GM19239 (cell line): Measurements from ENCODE around the gene IFI27L2.

Experiments
- DNase-seq: peaks from one replicate; pipeline ENCODE4 v3.0.0; 2011; ENCODE audit warnings: low spot score; ENCODE audit not compliant: insufficient read length
- FAIRE-seq: peaks from 2 replicates; lab custom pipeline; 2011; peaks lifted over from hg19 to GRCh38; lab: Jason Lieb, UNC

IFI27L2 gene

GRCh38 chr14:94110552-94111181, 18.7 kb downstream of the IFI27L2 start, which contains the start of gene IFI27:
Gene IFI27, plus strand, starts transcription at chr14:94110736.
- FAIRE-seq, result no peak

GRCh38 chr14:94109915-94110250, 19.5 kb downstream of the IFI27L2 start:
- FAIRE-seq, result no peak
- DNase-seq, result no peak

More at GRCh38 chr14:94110552-94111181, 18.7 kb downstream of the IFI27L2 start, which contains the start of gene IFI27:
- DNase-seq, result no peak

- no peak for DNase-seq
- no peak for FAIRE-seq
Observed at GRCh38 chr14:94104731-94105130, 24.7 kb downstream of the IFI27L2 start.

- no peak for DNase-seq
- no peak for FAIRE-seq
Observed at GRCh38 chr14:94103554-94104150, 25.8 kb downstream of the IFI27L2 start.

- DNase-seq (no peak), FAIRE-seq (no peak)
Observed at GRCh38 chr14:94102768-94103482, 26.5 kb downstream of the IFI27L2 start.

- DNase-seq (no peak), FAIRE-seq (no peak)
Observed at GRCh38 chr14:94101748-94102147, 27.7 kb downstream of the IFI27L2 start.

GRCh38 chr14:94100847-94101246, 28.6 kb downstream of the IFI27L2 start:
- DNase-seq, result no peak
- no peak for FAIRE-seq

- DNase-seq (no peak), FAIRE-seq (no peak)
Observed at GRCh38 chr14:94099006-94099405, 30.4 kb downstream of the IFI27L2 start.

- DNase-seq (no peak), FAIRE-seq (no peak)
Observed at GRCh38 chr14:94098326-94098992, 30.9 kb downstream of the IFI27L2 start.

GRCh38 chr14:94097091-94097490, 32.3 kb downstream of the IFI27L2 start:
- no peak for FAIRE-seq
- no peak for DNase-seq

- no peak for FAIRE-seq
- DNase-seq, result no peak
Observed at GRCh38 chr14:94093418-94093817, 36.0 kb downstream of the IFI27L2 start.

GRCh38 chr14:94089479-94089878, 39.9 kb downstream of the IFI27L2 start:
- FAIRE-seq (no peak), DNase-seq (no peak)

GRCh38 chr14:94088516-94088915, 40.9 kb downstream of the IFI27L2 start:
- no peak for FAIRE-seq

GRCh38 chr14:94087891-94088290, 41.5 kb downstream of the IFI27L2 start:
- FAIRE-seq (peak; percentile 40), DNase-seq (no peak)

More at GRCh38 chr14:94088516-94088915, 40.9 kb downstream of the IFI27L2 start:
- no peak for DNase-seq

GRCh38 chr14:94081386-94081820, 48.0 kb downstream of the IFI27L2 start:
- FAIRE-seq (no peak), DNase-seq (no peak)

- peak; percentile 88 for DNase-seq
- FAIRE-seq, result peak; percentile 92
Observed at GRCh38 chr14:94080621-94081385, 48.6 kb downstream of the IFI27L2 start, which contains the start of the genes DDX24 and IFI27L1. Gene DDX24, minus strand, starts transcription at chr14:94081202. Its CDS starts 1,460 bp downstream, at chr14:94079742. Gene IFI27L1, plus strand, starts transcription at chr14:94081310. Its CDS starts 15,628 bp downstream, at chr14:94096938.

GRCh38 chr14:94079891-94080620, 49.3 kb downstream of the IFI27L2 start:
- DNase-seq, result no peak
- FAIRE-seq, result peak; percentile 53

- no peak for FAIRE-seq
- DNase-seq, result no peak
Observed at GRCh38 chr14:94077823-94078222, 51.6 kb downstream of the IFI27L2 start.
